HepG2 (cell line): ENCODE results near the gene PSMB3. TPM values are rescaled to one million over a fixed set of nuclear protein-coding genes. Genes with fewer than 3 reads are reported as not detected.

Experiments
- CCAR2 ChIP-seq: fragments of 200-400 bp; formaldehyde crosslinking; optimal IDR thresholded peaks from 2 replicates; pipeline ENCODE3; 2018; ENCODE audit warnings: low read depth, mild to moderate bottlenecking, low read length, moderate library complexity
- CEBPB ChIP-seq: IDR thresholded peaks from 2 replicates; pipeline ENCODE4 v1.6.1; 2011; ENCODE audit warnings: low read depth, low read length, improper control_type of control experiment, borderline replicate concordance
- DMTF1 ChIP-seq: sonication (generic); formaldehyde crosslinking; IDR thresholded peaks from 2 replicates; pipeline ENCODE4 v1.4.0; 2020; ENCODE audit warnings: mild to moderate bottlenecking, missing genetic modification reagents
- E2F2 ChIP-seq: sonication (generic); formaldehyde crosslinking; IDR thresholded peaks from 2 replicates; pipeline ENCODE4 v1.4.0; 2020; ENCODE audit warnings: missing genetic modification reagents, borderline replicate concordance
- EED ChIP-seq: sonication (generic); formaldehyde crosslinking; IDR thresholded peaks from 2 replicates; pipeline ENCODE4 v1.5.0; 2020; ENCODE audit warnings: mild to moderate bottlenecking, missing genetic modification reagents
- ESRRA ChIP-seq: sonication (generic); formaldehyde crosslinking; IDR thresholded peaks from 2 replicates; pipeline ENCODE4 v1.5.1; 2020; ENCODE audit warnings: mild to moderate bottlenecking, low read depth, missing genetic modification reagents
- EZH2 ChIP-seq: conservative IDR thresholded peaks from 2 replicates; pipeline ENCODE4 v1.6.1; 2012; ENCODE audit warnings: mild to moderate bottlenecking, low read depth, low read length, moderate library complexity
- HMGA1 ChIP-seq: sonication (generic); formaldehyde crosslinking; conservative IDR thresholded peaks from 2 replicates; pipeline ENCODE4 v1.4.0; 2020; ENCODE audit warnings: missing genetic modification reagents
- MIXL1 ChIP-seq: IDR thresholded peaks from 2 replicates; pipeline ENCODE4 v1.6.1; 2016
- NR2F2 ChIP-seq: IDR thresholded peaks from 2 replicates; pipeline ENCODE4 v1.6.1; 2012; ENCODE audit warnings: low read depth, inconsistent platforms, borderline replicate concordance
- POLR2G ChIP-seq: fragments of 200-400 bp; formaldehyde crosslinking; IDR thresholded peaks from 2 replicates; pipeline ENCODE4 v1.6.1; 2018; ENCODE audit warnings: mild to moderate bottlenecking, low read depth, low read length, moderate library complexity
- SRSF1 ChIP-seq: fragments of 200-400 bp; formaldehyde crosslinking; optimal IDR thresholded peaks from 2 replicates; pipeline ENCODE3; 2017; ENCODE audit warnings: mild to moderate bottlenecking, low read depth, low read length, moderate library complexity
- TAF15 ChIP-seq: fragments of 200-400 bp; formaldehyde crosslinking; IDR thresholded peaks from one replicate; pipeline ENCODE4 v1.6.1; 2018; ENCODE audit warnings: mild to moderate bottlenecking, low read depth, low read length; ENCODE audit not compliant: poor library complexity, severe bottlenecking
- YY1 ChIP-seq: IDR thresholded peaks from 2 replicates; pipeline ENCODE4 v1.6.1; 2011; ENCODE audit warnings: low read length, low read depth, moderate library complexity, mild to moderate bottlenecking; ENCODE audit not compliant: insufficient read depth, insufficient replicate concordance
- ZBTB7A ChIP-seq: sonication (generic); formaldehyde crosslinking; IDR thresholded peaks from 2 replicates; pipeline ENCODE4 v1.8.0; 2022; ENCODE audit warnings: mild to moderate bottlenecking, missing genetic modification reagents
- ZNF180 ChIP-seq: sonication (generic); formaldehyde crosslinking; IDR thresholded peaks from 2 replicates; pipeline ENCODE4 v1.4.0; 2020; ENCODE audit warnings: low read depth, missing genetic modification reagents, borderline replicate concordance
- ZNF44 ChIP-seq: sonication (generic); formaldehyde crosslinking; IDR thresholded peaks from 2 replicates; pipeline ENCODE4 v1.5.1; 2020; ENCODE audit warnings: mild to moderate bottlenecking, missing genetic modification reagents
- ZNF616 ChIP-seq: sonication (generic); formaldehyde crosslinking; IDR thresholded peaks from 2 replicates; pipeline ENCODE4 v1.5.0; 2020; ENCODE audit warnings: low read depth, mild to moderate bottlenecking, missing genetic modification reagents
- ZNF691 ChIP-seq: sonication (generic); formaldehyde crosslinking; IDR thresholded peaks from 2 replicates; pipeline ENCODE4 v1.4.0; 2020; ENCODE audit warnings: missing genetic modification reagents, low read depth, mild to moderate bottlenecking, borderline replicate concordance
- ZNF770 ChIP-seq: sonication (generic); formaldehyde crosslinking; IDR thresholded peaks from 2 replicates; pipeline ENCODE4 v1.5.0; 2020; ENCODE audit warnings: mild to moderate bottlenecking, missing genetic modification reagents
- ZNF784 ChIP-seq: sonication (generic); formaldehyde crosslinking; IDR thresholded peaks from 2 replicates; pipeline ENCODE4 v1.5.1; 2020; ENCODE audit warnings: missing genetic modification reagents, mild to moderate bottlenecking, borderline replicate concordance
- ZSCAN9 ChIP-seq: IDR thresholded peaks from 2 replicates; pipeline ENCODE4 v1.6.1; 2016; ENCODE audit warnings: borderline replicate concordance
- polyA plus RNA-seq, 8 experiments: library from polyadenylated mRNA; depleted of rRNA in 3 of 8; stranded (reverse) in 7 of 8; unstranded in 1 of 8; fragments of >200 nt; fragmentation: Illumina TruSeq in 4 of 8; extraction: Trizol in 4 of 8; gene quantifications; 2 replicates each; pipeline versions ENCODE4 v1.2.1 to v1.2.3, GENCODE V29; 2011 to 2016; ENCODE audit warnings: low read depth in 4 of 8, missing spikeins in 1 of 8, mixed read lengths in 1 of 8; ENCODE audit not compliant: insufficient read depth in 1 of 8
- total RNA-seq, 5 experiments: library from RNA; depleted of rRNA; stranded (reverse); fragments of >200 nt; fragmentation: Illumina TruSeq; extraction: Trizol; gene quantifications; 2 replicates each; pipeline ENCODE4 v1.2.3, GENCODE V29; 2016; ENCODE audit warnings: low read depth in 1 of 5

Gene PSMB3
- total and polyA plus RNA-seq, 2 of the 13 experiments (the other 11 are each of a cell fraction or from before 2014, with no cell fraction given): 366 to 517 TPM

GRCh38 chr17:38729886-38730525, 22.5 kb upstream of the PSMB3 start, which contains the start of gene CISD3 (continued):
- TF ChIP-seq ZNF770 (CRISPR knock-in tag) (peak; percentile 33; the same call in 1 of the 2 replicates), TAF15 (no peak), SRSF1 (no peak), NR2F2 (no peak), EZH2 (no peak), ZNF691 (CRISPR knock-in tag) (no peak), ESRRA (CRISPR knock-in tag) (peak; percentile 62; the same call in 1 of the 2 replicates), MIXL1 (CRISPR knock-in tag) (no peak), CEBPB (no peak), ZBTB7A (CRISPR knock-in tag) (peak; percentile 85), HMGA1 (CRISPR knock-in tag) (no peak), YY1 (peak; percentile 87), ZNF44 (CRISPR knock-in tag) (no peak), DMTF1 (CRISPR knock-in tag) (no peak), ZNF784 (CRISPR knock-in tag) (peak; percentile 67; the same call in 1 of the 2 replicates), ZNF616 (CRISPR knock-in tag) (peak; percentile 51; the same call in 1 of the 2 replicates), CCAR2 (no peak), EED (CRISPR knock-in tag) (peak; percentile 62), ZNF180 (CRISPR knock-in tag) (no peak), POLR2G (peak; percentile 67), ZSCAN9 (CRISPR knock-in tag) (no peak), E2F2 (no peak)
